GM21528 (cell line): ENCODE data around the gene ATP13A1.
"Not testable (repeated sequence)": the region's sequence is repeated elsewhere in the genome, so short reads cannot be mapped to it uniquely, and the experiment has no call there.

Experiments used
- ATAC-seq: cut with Tn5 transposase; IDR thresholded peaks from one replicate; pipeline ENCODE4 v1.9.1; 2021; ENCODE audit warnings: mild to moderate bottlenecking, moderate library complexity; ENCODE audit not compliant: unreplicated experiment, low FRiP score

The ATP13A1 gene

GRCh38 chr19:19663256-19664120 is at the start of gene ATP13A1:
ATP13A1 (minus strand) TSS chr19:19663676; CDS start chr19:19663666, 10 bp downstream.
- peak; percentile 69 for ATAC-seq

GRCh38 chr19:19711934-19712828 is 48.7 kb upstream of the ATP13A1 start:
- no peak for ATAC-seq

- ATAC-seq, result no peak
Observed at GRCh38 chr19:19711306-19711933, 47.9 kb upstream of the ATP13A1 start.

GRCh38 chr19:19710506-19710905 is 47.0 kb upstream of the ATP13A1 start:
- ATAC-seq, result no peak

- ATAC-seq, result no peak
Observed at GRCh38 chr19:19704836-19705235, 41.4 kb upstream of the ATP13A1 start.

DNA sequence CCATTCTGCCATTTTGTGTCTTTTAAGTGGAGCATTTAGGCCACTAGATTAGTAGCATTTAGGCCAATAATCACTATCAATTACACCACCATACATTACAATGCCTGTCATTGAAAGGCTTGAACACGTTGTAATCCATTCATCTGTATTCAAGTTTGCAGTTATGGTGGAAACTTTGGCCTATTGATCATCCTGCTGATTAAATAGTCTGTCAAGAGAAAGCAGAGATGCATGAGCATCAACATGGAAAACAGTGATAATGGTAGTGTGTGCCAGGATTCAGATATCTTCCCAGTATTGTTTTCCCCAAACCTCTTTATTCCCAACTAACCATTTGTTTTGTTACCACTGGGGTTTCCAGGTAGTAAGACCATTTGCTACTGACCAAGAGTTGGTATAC is 37.0 kb upstream of the ATP13A1 start:
- ATAC-seq, result not testable (repeated sequence)

DNA sequence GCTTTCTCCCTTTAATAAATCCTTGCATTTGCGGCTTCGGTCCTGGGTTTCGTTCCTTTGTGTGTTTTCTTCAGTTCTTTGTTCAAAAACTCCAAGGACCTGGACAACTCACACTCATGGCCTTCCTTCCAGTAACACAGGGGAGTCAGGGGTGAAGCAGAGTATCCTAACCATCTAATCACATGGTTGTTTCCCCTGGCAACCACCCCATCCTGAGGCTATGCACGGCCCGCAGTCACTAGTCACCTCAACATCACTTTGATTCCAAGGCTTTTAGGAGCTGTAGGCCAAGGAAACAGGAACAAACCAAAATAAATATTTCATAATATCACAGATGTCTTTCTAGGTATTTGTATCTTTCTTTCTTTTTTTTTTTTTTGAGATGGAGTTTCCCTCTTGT is 34.1 kb upstream of the ATP13A1 start:
- ATAC-seq, result no peak

DNA sequence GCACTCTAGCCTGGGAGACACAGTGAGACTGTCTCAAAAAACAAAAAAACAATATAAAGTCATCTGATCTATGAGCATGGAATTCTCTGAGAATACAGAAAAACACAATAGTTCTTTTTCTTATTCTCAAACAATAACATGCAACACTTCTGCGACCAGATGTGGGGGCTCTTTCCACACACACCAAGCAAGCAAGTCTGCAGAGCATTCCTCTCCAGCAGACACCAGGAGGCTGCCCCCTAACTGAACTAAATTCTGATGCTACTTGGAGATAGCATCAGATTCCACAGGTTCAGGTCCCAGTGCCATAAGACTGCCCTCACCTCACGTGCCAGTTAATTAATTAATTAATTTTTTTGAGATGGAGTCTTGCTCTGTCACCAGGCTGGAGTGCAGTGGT is 32.9 kb upstream of the ATP13A1 start:
- ATAC-seq, result no peak

DNA sequence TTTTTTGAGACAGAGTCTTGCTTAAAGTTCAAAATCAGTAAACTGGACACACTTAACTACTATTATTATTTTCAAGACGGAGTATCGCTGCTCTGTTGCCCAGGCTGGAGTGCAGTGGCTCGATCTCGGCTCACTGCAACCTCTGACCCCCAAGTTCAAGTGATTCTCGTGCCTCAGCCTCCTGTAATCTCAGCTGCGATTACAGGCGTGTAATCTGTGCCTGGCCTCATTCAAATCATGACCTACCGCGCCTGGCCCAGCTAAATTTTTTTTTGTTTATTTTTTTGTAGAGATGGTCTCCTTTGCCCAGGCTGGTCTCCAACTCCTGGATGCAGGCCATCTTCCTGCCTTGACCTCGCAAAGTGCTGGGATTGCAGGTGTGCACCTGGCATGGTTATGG is 28.2 kb upstream of the ATP13A1 start:
- ATAC-seq, result no peak

- not testable (repeated sequence) for ATAC-seq
Observed at GRCh38 chr19:19689023-19689422, 25.5 kb upstream of the ATP13A1 start.

GRCh38 chr19:19687090-19687489 is 23.6 kb upstream of the ATP13A1 start:
- no peak for ATAC-seq

DNA sequence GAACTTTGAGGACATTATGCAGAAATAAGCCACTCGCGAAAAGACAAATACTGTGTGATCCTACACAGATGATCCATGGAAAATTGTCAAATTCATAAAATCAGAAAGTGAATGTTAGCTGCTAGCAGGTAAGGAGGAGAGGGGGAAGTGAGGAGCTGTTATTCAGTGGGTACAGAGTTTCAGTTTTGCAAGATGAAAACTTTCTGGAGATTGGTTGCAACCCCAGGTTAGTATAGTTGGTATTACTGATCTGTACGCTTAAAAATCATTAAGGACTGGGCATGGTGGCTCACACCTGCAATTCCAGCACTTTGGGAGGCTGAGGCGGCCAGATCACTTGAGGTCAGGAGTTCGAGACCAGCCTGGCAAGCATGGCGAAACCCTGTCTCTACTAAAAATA is 23.1 kb upstream of the ATP13A1 start:
- no peak for ATAC-seq

- ATAC-seq, result not testable (repeated sequence)
Observed at GRCh38 chr19:19686119-19686518, 22.6 kb upstream of the ATP13A1 start.

- ATAC-seq, result no peak
Observed at GRCh38 chr19:19679176-19680073, 15.9 kb upstream of the ATP13A1 start.

- no peak for ATAC-seq
Observed at GRCh38 chr19:19677579-19677978, 14.1 kb upstream of the ATP13A1 start.

DNA sequence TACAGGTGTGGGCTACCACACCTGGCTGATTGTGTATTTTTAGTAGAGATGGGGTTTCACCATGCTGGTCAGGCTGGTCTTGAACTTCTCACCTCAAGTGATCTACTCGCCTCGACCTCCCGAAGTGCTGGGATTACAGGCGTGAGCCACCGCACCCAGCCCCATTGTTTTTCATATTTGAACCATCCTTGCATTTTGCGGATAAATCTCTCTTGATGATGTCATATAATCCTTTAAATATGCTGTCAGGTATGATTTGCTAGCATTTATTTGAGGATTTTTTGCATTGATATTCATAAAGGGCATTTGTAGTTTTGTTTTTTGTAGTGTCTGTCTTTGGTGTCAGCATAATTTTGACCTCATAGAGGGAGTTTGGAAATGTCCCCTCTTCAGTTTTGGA is 10.8 kb upstream of the ATP13A1 start:
- no peak for ATAC-seq

DNA sequence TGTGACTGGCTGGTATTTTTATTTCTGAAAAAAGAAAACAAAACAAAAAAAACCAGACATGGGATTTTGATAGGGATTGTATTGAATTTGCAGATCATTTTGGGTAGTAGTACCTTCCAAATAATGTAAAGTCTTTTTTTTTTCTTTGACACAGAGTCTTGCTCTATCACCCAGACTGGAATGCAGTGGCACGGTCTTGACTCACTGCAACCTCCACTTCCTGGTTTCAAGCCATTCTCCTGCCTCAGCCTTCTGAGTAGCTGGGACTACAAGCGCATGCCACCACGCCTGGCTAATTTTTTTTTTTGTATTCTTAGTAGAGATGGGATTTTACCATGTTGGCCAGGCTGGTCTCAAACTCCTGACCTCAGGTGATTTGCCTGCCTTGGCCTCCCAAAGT is 9.3 kb upstream of the ATP13A1 start:
- no peak for ATAC-seq

DNA sequence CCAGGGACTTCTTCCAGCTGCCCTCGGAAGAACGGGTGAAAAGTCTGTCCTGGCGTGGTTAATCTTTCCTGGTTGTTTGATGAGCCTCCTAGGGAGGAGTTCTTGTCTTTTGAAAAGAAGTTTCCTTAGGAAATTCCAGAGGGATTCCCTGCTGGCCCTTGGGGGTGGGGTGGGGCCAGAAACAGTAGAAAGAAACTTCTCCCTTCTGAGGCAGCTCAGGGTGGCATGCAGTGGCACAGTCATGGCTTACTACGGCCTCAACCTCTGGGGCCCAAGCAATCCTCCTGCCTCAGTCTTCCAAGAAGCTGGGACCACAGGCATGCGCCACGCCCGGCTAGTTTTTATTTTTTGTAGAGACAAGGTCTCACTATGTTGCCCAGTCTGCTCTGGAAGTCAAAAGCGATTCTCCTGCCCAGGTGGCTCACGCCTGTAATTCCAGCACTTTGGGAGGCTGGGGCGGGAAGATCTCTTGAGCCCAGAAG is 6.6 kb upstream of the ATP13A1 start:
- no peak for ATAC-seq

DNA sequence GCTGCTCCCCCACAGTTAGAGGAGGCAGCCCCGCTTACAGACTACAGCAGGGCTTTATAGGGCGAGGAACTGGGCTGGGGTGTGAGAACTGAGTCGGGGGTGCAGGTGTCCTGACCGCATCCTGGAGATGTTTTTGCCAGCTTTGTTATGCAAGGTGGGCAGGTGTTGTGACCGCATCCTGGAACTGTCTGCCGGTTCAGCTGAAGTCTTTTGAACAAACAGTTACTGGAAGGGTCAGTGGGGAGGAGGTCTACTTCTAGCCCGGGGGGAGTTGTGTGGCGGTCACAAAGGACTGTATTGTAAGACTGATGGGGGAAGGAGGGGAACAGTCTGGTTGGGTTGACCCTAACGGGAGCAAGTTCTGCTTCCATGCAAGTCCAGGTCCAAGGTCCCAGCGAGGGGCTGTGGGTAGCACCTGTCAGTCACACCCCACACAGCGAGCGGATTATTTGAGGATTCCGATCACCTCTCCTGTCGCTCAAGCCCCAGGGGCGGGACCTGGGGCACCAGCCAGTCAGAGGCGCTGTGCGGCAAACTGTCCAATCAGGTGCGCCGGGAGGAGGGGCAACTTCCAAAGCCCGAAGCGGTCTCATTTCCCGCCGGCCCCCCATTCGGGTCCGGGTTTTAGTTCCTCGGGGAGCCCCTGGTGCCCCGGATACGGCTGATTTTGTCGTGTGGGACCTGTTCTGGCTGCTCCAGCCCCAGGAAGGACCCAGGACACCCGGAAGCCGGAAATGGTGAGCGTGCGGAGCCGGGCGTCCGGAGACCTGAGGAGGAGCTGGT is 4.9 kb upstream of the ATP13A1 start, which contains the start of gene ZNF101:
TSS of gene ZNF101 (plus strand) at position 610 of the 783 bp plus-strand sequence. CDS start at position 735, 125 bp downstream.
- peak; percentile 66 for ATAC-seq
